Motor neuron (in vitro differentiated cells): ENCODE measurements around the gene ZSCAN5A. TPM values are rescaled to one million over a fixed set of nuclear protein-coding genes. Genes with fewer than 3 reads are reported as not detected.
"Not testable (repeated sequence)": the region's sequence is repeated elsewhere in the genome, so short reads cannot be mapped to it uniquely, and the experiment has no call there.

Source experiments
- ATAC-seq, 8 experiments: fragments of 200-7000 bp; cut with Tn5 transposase; replicated peaks in 6 of 8; 2 replicates each; pipeline ENCODE4 v1.8.0; 2021; ENCODE audit warnings: mild to moderate bottlenecking in 8 of 8, moderate library complexity in 8 of 8
- H3K27ac ChIP-seq, 2 donors: fragments of 250-450 bp; sonication (Bioruptor Pico); 2 replicates each; pipeline ENCODE4 v1.9.0; 2021; ENCODE audit warnings: antibody characterized with exemption in 2 of 2, mild to moderate bottlenecking in 2 of 2, moderate library complexity in 1 of 2
- H3K4me1 ChIP-seq, 2 donors: fragments of 250-450 bp; sonication (Bioruptor Pico); replicated peaks in 1 of 2; 2 replicates each; pipeline ENCODE4 v1.6.1; 2021; ENCODE audit warnings: antibody characterized with exemption in 2 of 2, mild to moderate bottlenecking in 2 of 2, moderate library complexity in 1 of 2
- H3K4me3 ChIP-seq, 5 donors: fragments of 250-450 bp; sonication (Bioruptor Pico); 2 replicates each; pipeline ENCODE4 v1.9.0; 2021; ENCODE audit warnings: antibody characterized with exemption in 5 of 5, mild to moderate bottlenecking in 5 of 5, moderate library complexity in 4 of 5
- WGBS, 10 experiments: fragments of 450-650 bp; shearing (Covaris generic); methylation state at CpG; one replicate each; pipeline ENCODE4 v1.0.0; 2022; 5-methylcytosine and 5-hydroxymethylcytosine counted together
- in situ Hi-C, 9 experiments: fragments of 400-800 bp; cut with MboI; loops; one replicate each; pipeline ENCODE4 v1.15.0; 2021; ENCODE audit warnings: low sequenced_read_pairs in 9 of 9, low pct_unique_long_range_greater_than_20kb in 2 of 9; ENCODE audit not compliant: unreplicated experiment in 9 of 9
- total RNA-seq, 8 experiments: library from RNA; unstranded; fragments of 300-600 nt; gene quantifications; 2 replicates each; pipeline versions ENCODE4 v1.2.3 to v1.2.4, GENCODE V29; 2022

Gene ZSCAN5A
- total RNA-seq, 8 experiments from 2014 or later: 5.2 to 21.4 (median 7.0) TPM

DNA sequence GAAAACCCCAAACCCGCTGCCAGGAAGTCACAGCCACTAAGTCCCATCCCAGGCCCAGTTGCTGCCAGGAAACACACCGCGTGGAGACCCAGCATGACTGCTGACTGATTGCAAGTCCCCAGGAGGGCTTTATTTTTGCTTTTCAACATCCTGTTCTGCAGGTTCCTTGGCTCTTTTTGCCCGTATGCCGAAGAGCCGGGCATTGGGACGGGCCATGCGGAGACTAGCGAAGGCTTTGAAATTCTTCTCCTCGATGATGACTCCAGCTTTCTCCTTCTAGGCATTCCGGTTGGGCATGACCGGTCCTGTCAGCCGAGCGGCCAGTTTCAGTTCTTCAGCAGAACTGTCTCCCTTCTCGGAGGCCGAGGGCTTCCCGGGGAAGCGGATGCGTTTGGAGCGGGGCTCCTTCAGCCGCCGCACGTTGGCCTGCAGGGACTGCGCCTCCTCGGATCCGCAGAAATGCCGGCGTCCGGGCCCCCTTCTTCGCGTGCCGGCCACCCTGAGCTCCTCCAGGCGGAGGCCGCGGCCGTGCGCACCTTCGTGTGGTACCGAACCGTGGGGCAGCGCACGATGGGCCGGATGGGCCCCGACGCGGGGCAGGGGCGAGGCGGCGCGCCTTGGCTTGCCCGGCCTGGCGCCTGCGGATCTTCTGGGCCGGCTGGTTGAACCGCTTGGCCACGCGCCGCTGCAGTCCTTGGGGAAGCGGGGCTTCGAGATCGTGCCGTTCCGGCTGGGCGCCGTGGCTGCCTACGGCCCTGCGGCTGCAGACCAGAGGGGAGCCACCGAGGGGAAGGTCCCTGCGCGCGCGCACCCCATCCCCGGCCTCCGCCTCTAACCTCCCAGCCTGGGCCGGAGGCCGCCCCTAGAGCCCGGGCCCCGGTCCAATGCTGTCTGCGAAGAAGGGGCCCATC lies 97.3 kb downstream of the ZSCAN5A start:
- H3K27ac ChIP-seq: no peak overlapping the region
- peak in 3 of 8 experiments; percentile 38 to 75 (median 51) for ATAC-seq
- no peaks in the 10 kb centered on the region for H3K4me1 ChIP-seq
- H3K4me3 ChIP-seq: no peak overlapping the region
- 0 to 82% (median 34%) methylated on average over 1 to 27 of the region's 79 CpGs; no CpG with 5 or more reads in 1 of the 10 experiments for WGBS, 10 experiments
- in situ Hi-C loops: no loop called here

DNA sequence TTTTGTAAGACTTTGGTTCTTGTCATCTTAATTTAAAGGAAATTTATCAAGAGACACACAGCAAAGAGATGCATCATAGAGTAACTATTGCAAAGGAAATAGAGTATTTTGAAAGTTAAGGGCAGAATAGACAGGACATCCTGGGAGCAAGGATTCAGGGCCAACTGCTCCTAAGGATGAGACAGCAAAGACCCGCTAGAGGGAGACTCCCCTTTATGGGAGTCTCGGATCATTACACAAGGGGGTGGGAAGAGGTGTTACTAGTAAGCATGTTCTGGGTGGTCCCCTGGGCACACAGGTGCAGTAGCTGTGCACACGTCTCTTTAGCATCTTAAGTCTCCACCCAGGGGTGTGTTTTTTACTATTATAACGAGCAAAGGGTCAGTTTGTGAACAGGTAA lies 102.9 kb downstream of the ZSCAN5A start:
- H3K4me1 ChIP-seq: no peaks in the 10 kb centered on the region
- 0 to 85% (median 56%) methylated on average over 1 to 3 of the region's 4 CpGs; no CpG with 5 or more reads in 3 of the 10 experiments for WGBS, 10 experiments
- ATAC-seq: no peak
- no peak overlapping the region for H3K27ac ChIP-seq
- no peak overlapping the region for H3K4me3 ChIP-seq
- in situ Hi-C loops: no loop called here

DNA sequence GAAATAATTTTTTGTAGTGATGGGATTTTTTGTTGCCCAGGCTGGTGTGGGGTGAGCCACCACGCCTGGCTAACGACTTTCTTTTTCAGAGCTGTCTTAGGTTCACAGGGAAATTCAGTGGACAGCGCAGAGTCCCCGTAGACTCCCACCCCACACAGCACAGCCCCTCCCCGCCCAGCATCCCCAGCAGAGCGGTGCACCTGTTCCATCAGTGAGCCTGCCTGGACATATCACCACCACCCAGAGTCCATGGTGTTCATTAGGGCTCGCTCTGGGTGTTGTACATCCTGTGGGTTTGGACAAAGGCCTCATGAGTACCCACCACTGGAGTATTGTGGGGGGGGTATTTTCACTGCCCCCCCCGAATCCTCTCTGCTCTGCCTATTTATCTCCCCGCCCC lies 104.6 kb downstream of the ZSCAN5A start:
- in situ Hi-C loops, H3K27ac ChIP-seq, H3K4me1 ChIP-seq, ATAC-seq, H3K4me3 ChIP-seq: not testable (repeated sequence)
- WGBS, 10 experiments: 82 to 83% methylated on average over 2 of the region's 9 CpGs; no CpG with 5 or more reads in 8 of the 10 experiments

DNA sequence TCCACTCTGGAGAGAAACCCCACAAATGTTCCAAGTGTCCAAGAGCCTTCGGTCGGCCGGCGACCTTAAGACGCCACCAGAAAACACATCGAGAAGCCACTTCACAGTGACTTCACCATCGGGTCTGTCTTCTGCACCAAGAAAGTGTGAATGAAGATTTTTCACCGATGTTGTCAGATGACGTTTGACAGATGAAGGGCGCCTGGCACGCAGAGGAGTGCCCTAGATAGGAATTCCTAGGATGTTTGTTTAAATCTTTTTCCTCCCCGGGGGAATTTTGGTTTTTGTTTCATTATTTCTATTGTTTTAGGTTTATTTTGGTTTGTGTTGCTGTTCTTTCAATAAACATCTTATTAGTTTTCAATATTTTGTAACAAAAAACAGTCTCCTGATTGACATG lies 105.5 kb downstream of the ZSCAN5A start:
- no peak for ATAC-seq
- in situ Hi-C loops: no loop called here
- 0 to 95% (median 75%) methylated on average over 1 to 11 of the region's 12 CpGs; no CpG with 5 or more reads in 2 of the 10 experiments for WGBS, 10 experiments
- Histone ChIP-seq H3K4me1 (no peaks in the 10 kb centered on the region), H3K27ac (no peak overlapping the region), H3K4me3 (no peak overlapping the region)

DNA sequence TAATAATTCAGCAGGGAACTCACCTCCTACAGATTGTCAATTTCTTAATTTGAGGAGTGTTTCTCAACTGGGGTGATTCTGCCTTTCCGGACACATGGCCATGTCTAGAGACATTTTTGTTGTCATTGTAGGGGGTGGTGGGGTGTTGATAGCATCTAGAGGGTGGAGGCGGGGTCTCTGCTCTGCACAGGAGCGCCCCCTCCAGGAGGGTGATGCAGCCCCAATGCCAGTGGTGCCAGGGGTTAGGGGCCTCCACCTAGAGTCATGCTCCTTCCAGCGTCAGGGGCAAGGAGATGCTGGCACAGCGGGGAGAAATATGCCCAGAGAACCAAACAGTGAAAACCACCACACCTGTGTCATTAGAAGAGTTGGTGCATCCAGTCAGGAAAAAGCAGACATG lies 107.1 kb downstream of the ZSCAN5A start:
- WGBS, 10 experiments: 80% methylated on average over 1 of the region's 5 CpGs; no CpG with 5 or more reads in 9 of the 10 experiments
- H3K4me3 ChIP-seq, H3K4me1 ChIP-seq, ATAC-seq, H3K27ac ChIP-seq, in situ Hi-C loops: not testable (repeated sequence)

DNA sequence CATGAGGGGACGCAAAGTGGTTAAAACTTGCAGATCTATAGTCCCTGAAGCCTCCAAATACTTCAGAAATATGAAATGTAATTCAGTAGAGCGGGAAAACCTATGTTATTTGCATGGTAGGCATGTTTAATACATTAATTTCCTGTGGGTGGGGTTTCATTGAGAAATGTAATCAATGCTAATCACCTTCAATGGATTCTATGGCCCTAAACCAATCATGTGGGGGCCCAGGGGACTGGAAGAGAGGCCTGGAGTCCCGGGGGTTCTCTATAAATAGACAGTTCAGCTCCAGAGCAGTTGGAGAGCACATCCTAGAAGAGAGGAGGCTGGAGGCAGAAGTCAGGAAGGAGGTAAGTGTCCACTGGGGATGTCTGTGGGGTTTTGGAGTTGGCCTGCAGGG lies 112.7 kb downstream of the ZSCAN5A start, which contains the start of gene ZSCAN5C:
ZSCAN5C (plus strand) TSS at position 301 of the 400 bp plus-strand sequence. CDS start 3,641 bp downstream, outside the sequence.
- Histone ChIP-seq H3K27ac (no peak within 1 kb of the TSS), H3K4me1 (no peaks in the 10 kb centered on the region), H3K4me3 (no peak within 1 kb of the TSS)
- no peak for ATAC-seq
- WGBS, 10 experiments: 0 to 40% (median 17%) methylated on average over 1 to 3 of the region's 3 CpGs; no CpG with 5 or more reads in 1 of the 10 experiments
- in situ Hi-C loops: no loop called here

DNA sequence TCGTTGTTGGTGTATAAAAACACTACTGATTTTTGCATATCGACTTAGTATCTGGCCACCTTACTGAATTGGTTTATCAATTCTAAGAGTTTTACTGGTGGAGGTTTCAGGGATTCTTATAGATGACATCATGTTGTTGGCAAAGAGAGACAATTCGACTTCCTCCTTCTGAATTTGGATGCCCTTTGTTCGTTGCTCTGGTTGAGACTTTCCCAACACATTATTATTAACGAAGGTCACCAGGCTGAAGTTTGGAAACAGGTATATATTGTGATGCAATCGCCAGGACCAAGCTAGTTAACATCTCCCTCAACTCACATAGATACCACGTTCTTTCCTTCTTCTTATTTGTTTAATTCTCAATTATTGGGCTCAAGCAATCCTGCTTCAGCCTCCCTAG lies 115.0 kb downstream of the ZSCAN5A start:
- no peak overlapping the region for H3K27ac ChIP-seq
- no peak overlapping the region for H3K4me3 ChIP-seq
- in situ Hi-C loops: no loop called here
- H3K4me1 ChIP-seq: no peaks in the 10 kb centered on the region
- ATAC-seq: no peak
- 7 to 68% (median 24%) methylated on average over 2 to 7 of the region's 7 CpGs for WGBS, 10 experiments

DNA sequence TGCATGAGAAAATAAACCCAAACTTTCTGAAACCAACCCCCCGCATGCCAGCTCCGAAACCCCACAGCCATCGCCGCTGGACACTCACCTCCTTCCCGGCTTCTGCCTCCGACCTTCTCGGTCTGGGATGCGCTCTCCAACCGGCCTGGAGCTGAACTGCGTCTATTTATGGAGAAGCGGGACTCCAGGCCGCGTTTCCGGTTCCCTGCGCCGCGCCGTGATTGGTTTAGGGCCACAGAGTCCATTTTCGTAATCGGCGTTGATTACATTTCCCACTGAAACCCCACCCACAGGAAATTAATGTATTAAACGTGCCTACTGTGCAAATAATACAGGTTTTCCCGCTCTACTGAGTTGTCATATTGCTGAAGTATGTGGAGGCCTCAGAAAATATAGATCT lies 117.0 kb downstream of the ZSCAN5A start, which contains the start of gene ZSCAN5B:
ZSCAN5B (minus strand) TSS at position 138 of the 400 bp plus-strand sequence. CDS start 4,731 bp downstream, outside the sequence.
- ATAC-seq, H3K4me3 ChIP-seq, H3K4me1 ChIP-seq, in situ Hi-C loops, H3K27ac ChIP-seq: not testable (repeated sequence)
- WGBS, 10 experiments: 0 to 88% (median 80%) methylated on average over 1 to 11 of the region's 23 CpGs; no CpG with 5 or more reads in 2 of the 10 experiments

DNA sequence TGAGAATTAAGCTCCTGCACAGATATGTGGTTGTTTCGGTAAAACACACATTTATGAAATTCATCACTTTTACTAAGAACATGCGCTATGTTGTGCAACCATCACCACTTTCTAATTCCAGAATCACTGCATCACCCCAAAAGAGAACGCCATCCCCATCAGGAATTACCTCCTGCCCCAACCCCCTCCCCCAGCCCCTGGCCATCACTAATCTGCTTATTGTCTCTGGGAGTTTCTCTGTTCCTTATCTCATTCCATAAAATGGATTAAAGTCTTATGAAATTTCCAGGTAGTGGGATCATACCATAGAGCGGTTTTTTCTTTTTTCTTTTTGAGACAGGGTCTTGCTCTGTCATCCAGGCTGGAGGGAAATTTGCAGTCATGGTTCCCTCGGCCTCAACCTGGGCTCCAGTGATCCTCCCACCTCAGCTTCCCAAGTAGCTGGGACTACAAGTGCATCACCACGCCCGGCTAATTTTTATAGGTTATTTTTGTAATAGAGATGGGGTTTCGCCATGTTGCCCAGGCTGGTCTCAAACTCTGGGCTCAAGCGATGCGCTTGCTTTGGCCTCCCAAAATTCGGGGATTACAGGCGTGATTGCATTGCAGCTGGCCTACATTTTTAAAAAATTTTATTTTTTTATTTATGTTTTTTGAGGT lies 120.5 kb downstream of the ZSCAN5A start:
- H3K27ac ChIP-seq: no peak overlapping the region
- no peak for ATAC-seq
- no peaks in the 10 kb centered on the region for H3K4me1 ChIP-seq
- no peak overlapping the region for H3K4me3 ChIP-seq
- in situ Hi-C loops: no loop called here
- 17 to 83% (median 55%) methylated on average over 2 to 8 of the region's 12 CpGs; no CpG with 5 or more reads in 2 of the 10 experiments for WGBS, 10 experiments

DNA sequence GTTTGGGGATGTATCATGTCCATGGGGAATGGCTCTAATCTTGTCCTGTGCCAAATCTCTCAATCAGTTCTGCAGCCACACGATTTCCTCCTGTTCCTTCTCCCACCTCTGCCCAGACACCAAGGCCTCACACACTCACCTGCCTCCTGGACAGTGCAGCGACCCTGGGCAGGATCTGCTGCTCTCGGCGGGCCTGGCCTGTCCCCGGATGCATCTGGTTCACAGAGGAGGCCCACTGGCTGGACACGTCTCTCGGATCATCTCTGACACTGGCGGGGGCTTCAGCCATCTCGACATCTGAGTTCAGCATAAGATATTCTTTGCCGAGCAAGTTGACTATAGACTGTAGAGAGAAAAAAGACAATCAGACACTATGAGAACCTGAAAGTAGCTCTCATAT lies 122.9 kb downstream of the ZSCAN5A start:
- in situ Hi-C loops: no loop called here
- Histone ChIP-seq H3K27ac (no peak overlapping the region), H3K4me1 (no peaks in the 10 kb centered on the region), H3K4me3 (no peak overlapping the region)
- WGBS, 10 experiments: 60 to 82% (median 70%) methylated on average over 1 to 6 of the region's 10 CpGs; no CpG with 5 or more reads in 5 of the 10 experiments
- ATAC-seq: no peak

DNA sequence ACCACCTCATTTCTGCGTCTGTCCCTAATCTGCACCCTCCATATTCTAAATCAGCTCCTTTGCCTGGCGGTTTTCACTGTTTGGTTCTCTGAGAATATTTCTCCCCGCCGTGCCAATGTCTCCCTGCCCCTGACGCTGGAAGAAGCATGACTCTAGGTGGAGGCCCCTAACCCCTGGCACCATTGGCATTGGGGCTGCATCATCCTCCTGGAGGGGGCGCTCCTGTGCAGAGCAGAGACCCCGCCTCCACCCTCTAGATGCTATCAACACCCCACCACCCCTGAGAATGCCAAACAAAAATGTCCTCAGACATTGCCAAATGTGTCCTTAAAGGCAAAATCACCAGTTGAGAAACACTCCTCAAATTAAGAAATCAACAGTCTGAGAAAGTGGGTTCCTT lies 123.5 kb downstream of the ZSCAN5A start:
- no peak overlapping the region for H3K4me3 ChIP-seq
- 0 to 88% (median 52%) methylated on average over 1 to 3 of the region's 7 CpGs; no CpG with 5 or more reads in 4 of the 10 experiments for WGBS, 10 experiments
- H3K27ac ChIP-seq: no peak overlapping the region
- in situ Hi-C loops: no loop called here
- no peaks in the 10 kb centered on the region for H3K4me1 ChIP-seq
- ATAC-seq: no peak

DNA sequence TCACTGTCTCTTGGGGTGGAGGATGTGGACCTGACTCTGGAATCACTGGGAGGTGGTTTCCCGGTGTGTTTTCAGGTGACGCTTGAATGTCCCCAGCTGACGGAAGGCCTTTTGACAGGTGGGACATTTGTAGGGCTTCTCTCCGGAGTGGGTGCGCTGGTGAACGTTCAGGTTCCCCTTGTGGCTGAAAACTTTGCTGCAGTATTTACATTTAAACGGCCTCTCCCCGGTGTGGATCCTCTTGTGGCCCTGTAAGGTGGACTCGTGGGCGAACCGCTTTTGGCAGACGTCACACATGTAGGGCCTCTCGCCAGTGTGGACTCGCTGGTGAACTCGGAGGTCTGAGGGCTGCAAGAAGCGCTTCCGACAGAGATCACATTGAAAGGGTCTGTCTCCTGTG lies 124.9 kb downstream of the ZSCAN5A start:
- no peak for ATAC-seq
- in situ Hi-C loops: no loop called here
- WGBS, 10 experiments: 0 to 100% (median 56%) methylated on average over 1 to 9 of the region's 17 CpGs; no CpG with 5 or more reads in 3 of the 10 experiments
- no peak overlapping the region for H3K27ac ChIP-seq
- H3K4me1 ChIP-seq: no peaks in the 10 kb centered on the region
- H3K4me3 ChIP-seq: no peak overlapping the region
